NCI-H2107 treated with DMSO at 0.1 percent for 48 hours (cell line): ENCODE measurements around the gene RPRD1B.

Experiments
- DNase-seq: peaks from one replicate; lab custom pipeline; 2025; ENCODE audit not compliant: unreplicated experiment; lab: John Stamatoyannopoulos, UW

The RPRD1B gene

DNA sequence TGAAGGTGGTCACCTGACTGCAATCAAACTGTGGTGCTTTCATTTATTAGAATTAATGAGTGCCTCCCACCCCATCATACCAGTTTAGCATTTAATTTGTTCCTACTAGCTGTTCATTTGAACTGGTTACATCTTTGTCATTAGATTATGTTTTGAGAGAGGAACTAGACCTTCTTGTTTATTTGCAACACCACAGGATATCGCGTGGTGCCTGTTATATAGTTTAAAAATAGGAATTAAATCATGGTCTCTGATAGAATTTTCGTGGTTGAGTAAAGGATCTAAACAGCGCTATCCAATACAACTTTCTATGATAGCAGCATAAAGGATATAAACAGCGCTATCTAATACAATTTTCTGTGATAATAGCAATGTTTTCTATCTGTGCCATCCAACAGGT lies 2.8 kb downstream of the RPRD1B start:
- DNase-seq, result no peak

DNA sequence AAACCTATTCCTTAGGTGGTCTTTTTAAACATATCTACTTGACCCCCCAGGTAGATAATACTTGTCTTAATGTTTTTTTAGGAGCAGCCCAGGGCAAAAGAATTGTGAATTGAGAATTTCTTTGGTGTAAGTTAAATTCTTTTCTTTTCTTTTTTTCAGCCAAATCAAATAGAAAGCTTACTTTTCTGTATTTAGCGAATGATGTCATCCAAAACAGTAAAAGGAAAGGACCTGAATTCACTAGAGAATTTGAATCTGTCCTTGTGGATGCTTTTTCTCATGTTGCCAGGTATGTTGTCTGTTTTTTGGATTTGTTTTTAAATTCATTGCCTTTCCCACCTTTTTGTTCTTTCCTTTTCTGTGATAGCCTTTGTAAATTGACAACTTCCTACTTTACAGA lies 6.7 kb downstream of the RPRD1B start:
- no peak for DNase-seq

DNA sequence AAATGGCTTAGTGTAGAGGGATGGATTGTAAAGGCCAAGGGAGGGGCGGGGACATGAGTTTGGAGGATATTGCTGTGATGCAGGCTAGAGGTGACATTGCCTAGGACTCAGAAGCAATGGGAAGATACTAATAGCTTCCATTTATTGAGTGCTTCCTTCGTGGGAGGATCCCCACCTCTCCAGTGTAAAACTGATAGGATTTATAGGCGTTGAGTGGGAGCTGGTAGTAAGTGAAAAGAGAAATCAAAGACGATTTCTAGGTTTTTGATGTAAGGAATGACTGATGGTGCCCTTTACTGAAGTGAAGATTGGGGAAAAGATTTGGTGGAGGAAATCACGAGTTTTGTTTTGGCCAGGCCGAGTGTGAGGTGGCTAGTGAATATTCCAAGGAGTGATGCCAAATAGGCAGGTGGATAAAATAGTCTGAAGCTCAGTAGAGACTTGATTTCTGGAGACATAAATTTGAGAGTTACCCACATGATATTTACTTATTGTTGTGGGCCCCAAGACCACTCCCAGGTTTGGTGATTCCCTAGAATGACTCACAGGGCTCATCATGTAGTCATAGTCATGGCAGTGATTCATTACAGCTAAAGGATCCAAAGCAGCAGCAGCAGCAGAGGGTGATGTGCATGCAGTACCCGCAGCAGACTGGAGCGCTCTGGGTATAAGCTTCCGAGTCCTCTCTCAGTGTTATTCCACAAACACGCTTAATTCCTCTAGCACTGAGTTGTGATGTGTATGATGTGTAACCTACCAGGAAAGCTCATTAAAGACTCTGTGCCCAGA lies 10.2 kb downstream of the RPRD1B start:
- DNase-seq, result no peak

DNA sequence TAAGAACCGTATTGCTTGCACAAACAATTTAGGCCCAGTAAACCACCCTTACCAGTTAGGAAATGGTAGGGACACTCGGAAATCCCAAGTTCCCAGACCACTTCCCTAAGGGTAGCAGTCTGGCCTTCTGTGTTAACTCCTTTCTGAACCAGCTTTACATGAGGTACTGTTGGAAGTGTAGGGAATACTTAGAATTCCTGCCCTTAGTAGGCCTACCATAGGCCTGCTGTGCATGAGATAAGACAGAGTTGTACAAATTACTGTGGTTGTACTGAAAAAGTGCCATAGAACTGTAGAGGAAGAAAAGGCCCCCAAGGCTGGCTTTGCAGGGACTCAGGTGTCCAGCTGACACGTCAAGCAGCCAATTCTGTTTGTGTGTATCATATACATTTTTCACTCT lies 11.1 kb downstream of the RPRD1B start:
- DNase-seq, result no peak

DNA sequence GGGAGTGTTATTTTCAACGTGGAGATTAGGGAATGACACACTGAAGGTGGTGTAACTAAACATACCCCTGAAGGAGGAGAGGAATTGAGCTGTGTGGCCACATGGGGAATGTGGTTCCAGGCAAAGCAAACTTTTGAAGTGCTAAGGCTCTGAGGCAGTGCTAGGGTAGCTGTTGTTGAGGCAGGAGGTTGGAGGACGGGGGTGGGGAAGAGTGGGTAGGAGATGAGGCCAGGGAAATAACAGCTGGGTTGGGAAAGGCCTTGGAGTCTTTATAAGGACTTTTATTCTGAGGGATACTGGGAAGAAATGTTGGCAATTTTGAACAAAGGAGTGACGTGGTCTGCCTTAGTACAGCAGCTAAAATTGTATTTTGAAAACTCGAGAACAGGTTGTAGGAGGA lies 13.0 kb downstream of the RPRD1B start:
- DNase-seq, result no peak

DNA sequence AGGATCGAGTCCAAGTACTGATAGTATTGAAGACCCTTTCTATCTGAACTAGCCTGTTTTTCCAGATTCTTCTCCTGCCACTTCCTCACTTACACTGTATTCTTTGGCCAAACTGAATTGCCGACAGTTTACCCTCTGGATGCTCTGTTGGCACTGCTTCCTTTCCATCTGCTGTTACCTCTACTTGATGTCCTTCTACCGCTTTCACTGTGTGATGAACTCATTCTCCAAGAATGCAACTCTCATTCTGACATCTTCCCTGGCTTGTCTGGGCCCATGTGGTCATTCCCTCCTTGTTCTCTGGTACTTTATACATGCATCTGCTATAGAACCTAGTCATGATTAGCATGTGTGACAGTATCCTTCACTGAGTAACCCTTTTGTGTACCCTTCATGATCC lies 16.3 kb downstream of the RPRD1B start:
- DNase-seq, result no peak

DNA sequence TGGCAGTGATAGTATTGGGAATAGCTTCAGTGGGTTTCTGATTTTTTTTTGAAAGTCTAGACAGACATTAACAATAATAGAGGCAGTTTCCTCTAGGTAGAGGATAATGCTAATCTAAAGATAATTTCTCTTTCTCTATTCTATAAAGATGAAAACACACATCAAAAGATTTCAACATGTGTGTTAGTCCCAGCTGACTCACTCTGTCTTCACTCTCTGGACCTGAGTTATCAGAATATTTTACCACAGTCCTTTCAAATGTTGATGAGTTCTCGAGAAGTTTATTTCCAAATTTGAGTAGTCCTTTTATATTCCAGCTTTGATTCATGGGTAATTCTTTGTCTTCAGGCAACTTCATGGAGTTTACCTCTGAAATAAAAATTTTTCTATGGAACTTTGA lies 17.1 kb downstream of the RPRD1B start:
- DNase-seq, result no peak

DNA sequence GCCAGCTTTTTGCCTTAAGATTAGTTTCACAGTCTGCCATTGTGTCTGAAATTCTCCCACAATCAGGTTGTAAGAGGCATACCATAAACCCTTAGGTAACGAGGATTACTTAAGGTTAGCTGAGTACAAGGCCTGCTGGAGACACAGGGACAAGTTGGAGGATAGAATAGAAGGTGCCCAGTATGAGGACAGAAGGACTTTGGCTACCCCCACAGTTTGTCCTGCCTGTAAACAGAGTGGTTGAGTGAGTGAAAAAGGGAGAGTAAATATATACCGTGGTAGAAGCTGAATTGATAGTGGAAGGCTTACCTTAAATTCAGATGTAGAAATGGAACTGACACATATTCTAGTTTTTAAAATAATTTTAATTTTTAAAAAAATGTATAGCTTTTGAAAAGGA lies 19.3 kb downstream of the RPRD1B start:
- DNase-seq, result no peak

DNA sequence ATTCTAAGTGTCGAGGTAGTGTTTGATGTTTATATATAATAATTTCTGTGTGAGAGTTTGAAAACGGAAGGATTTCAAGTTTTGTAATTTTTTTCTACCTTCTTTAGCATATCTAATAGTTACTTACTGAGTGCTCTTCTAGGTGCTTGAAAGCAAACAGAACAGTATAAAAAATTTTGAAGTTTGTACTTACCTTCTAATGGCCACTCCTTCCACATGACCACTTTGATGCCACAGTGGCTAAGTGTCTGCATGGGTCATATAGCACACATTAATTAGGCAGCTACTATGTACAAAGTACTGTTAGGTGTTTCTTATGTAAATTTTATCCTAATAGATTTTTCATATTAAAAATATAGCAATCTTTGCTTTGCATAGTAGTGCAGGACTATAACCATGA lies 21.1 kb downstream of the RPRD1B start:
- no peak for DNase-seq

DNA sequence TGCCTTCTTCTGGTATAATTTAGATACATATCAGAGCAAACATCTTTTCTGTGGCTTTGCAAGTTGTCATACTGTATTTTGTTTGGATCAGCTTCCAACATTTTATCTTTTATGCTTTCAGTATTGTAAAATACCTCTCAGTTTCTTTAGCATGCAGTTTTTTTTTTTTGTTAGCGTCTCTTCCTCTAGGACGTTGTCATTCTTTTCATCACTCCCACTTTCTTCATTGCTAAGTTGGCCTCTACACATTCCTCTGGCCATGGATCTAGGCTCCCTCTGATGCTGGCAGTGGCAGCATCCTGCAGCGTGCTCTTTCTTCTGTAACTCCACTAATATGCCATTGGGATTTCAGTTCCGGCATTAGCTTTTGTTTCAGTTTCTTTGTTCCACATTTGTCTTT lies 21.7 kb downstream of the RPRD1B start:
- DNase-seq, result no peak

DNA sequence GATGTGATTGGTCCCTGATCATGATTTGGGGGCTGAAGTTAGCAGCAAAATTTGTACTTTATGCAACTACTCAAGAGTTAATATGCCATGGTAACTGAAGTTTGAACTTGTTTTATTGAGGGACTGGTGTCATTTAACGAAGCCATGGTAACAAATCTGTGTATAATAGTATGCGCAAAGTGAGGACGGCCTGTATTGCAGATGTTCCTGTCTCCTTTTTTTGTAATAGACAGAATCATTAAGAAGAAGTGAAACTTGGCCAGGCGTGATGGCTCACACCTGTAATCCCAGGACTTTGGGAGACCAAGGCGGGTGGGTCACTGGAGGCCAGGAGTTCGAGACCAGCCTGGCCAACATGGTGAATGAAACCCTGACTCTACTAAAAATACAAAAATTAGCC lies 22.3 kb downstream of the RPRD1B start:
- DNase-seq, result no peak

DNA sequence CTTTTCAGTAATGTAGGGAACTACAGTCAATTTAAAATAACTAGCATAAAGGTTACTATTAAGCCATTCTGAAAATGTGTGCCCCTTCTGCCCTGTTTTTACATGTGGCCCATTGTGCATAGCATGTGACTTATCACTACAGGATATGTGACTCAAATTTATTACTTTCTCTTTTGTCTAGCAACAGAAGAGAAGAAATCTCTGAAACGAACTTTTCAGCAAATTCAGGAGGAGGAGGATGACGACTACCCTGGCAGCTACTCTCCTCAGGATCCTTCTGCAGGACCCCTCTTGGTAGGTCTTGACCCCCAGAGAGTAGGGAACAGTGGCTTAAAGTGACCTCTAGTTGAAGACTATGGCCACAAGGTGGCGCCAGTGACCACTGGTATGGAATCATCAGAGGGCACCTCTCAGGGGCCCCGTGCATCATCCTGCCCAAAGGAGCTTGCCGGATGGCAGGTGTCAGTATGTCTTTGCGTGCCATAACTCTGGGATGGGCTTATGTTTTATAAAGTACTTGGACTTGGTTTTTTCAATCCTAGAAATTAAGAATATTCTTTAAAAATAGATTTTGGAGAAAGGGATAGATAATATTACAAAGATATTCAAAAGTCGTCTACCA lies 23.9 kb downstream of the RPRD1B start:
- DNase-seq, result no peak

DNA sequence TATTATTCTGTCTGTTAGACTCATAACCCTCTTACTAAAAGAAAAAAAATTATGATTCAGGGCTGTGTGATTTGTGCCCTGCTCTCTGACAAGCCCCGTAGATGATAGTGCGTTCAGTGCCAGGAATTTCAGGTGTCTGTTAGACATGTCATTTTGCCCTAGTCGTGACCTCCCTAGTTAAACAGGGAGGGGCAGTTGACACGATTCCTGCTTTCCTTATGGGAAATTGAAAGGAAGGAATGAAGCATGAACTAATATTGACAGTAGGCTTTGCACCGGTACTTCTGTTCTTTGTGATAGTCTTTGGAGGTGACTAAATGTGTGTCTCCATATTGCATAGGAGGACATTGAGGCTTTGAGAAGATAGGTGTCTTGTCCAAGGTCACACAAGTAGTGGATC lies 26.3 kb downstream of the RPRD1B start:
- no peak for DNase-seq

DNA sequence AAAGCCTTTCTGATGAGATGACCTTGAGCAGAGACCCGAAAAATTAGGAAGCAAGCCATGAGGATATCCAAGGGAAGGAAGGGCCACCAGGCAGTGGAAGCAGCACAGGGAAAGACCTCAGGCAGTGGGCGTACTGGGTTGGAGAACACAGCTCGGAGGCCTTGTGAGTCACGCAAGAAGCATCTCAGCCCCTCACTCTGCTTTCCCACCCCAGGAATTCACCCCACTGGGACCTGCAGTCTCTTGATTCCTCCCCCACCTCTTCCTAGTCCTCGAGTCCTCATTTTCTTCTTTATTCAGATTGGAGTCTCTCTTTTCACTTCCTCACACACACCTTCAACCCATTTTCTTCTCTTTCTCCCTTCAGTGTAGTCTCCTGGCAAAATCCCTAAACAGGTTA lies 27.0 kb downstream of the RPRD1B start:
- no peak for DNase-seq

DNA sequence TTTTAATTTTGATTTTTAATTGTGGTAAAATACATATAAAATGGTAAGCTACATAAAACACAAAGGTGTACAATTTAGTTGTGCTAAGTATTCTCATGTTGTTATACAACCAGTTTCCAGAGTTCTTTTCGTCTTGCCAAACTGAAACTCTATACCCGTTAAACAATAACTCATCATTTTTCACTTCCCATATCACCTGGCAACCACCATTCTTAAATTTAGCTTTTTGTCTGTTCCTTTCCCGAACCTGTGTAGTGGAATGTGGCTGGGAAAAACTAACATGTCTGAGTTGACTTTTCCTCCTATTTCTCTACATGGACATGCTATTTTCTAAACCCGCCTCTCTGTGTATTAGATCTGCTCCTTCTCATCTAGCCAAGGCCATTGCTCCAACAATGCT lies 27.6 kb downstream of the RPRD1B start:
- DNase-seq, result no peak

DNA sequence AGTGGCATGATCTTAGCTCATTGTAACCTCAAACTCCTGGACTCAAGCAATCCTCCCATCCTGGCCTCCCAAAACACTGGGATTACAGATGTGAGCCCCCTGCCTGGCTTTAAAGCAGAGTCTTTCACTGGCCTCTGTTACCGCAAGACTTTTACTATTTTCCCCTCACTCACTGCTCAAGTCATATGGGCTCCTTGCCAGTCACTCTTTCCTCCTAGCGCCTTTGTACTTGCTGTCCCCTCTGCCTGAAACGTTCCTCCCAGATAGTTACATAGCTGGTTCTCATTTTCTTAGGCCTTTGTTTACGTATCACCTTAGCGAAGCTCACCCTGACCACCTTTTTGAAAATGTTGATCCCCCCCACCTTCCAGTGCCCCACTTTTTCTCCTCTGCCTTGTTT lies 29.3 kb downstream of the RPRD1B start:
- no peak for DNase-seq

DNA sequence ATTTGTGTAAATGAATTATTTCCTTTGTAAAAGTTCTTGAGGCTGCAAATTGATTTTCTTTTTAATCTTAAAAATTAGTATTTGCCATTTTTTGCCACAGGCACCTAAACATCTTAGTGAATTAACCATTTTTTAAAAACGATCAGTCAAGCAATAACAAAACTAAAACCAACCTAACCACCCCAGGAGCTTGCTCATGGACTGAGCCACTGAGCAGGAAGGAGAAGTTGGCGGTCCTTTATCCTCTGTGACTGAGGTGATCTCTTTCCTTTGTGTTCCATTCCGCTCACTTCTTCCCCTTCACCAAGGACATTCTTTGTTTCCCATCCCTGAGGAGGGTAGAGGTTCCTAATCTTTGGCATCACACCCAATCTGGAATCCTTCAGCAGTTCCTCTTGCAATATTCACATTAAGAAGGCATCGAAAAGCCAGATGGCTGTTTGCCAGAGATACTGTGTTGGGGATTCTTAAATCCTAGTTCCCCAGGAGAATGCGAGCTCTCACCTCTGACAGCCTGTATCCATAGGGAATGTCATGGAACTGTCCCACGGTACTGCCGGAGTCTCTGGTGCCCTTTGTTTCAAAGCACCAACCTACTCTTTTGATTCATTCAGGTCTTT lies 30.5 kb downstream of the RPRD1B start:
- no peak for DNase-seq

DNA sequence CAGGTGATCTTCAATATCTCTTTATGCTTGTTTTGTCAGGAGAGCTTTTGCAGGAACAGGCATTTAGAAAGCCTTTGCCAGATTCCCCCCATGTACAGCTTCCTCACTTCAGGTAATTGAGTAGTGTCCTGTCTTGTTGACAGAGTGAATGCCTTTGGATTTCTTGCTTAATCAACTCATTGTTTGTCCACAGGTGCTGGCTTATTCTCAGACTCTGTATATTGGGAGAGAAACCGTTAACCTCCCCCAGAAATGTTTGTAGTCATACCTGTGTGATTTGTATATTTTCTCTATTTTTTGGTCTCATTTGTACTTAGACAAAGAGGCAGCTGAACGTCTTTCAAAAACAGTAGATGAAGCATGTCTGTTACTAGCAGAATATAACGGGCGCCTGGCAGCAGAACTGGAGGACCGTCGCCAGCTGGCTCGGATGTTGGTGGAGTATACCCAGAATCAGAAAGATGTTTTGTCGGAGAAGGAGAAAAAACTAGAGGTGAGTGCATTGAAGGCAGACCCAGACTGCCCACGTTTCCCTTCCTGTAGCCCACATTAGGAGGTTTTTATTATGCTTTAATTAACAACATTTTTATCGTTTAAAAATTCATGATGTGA lies 32.3 kb downstream of the RPRD1B start:
- no peak for DNase-seq

DNA sequence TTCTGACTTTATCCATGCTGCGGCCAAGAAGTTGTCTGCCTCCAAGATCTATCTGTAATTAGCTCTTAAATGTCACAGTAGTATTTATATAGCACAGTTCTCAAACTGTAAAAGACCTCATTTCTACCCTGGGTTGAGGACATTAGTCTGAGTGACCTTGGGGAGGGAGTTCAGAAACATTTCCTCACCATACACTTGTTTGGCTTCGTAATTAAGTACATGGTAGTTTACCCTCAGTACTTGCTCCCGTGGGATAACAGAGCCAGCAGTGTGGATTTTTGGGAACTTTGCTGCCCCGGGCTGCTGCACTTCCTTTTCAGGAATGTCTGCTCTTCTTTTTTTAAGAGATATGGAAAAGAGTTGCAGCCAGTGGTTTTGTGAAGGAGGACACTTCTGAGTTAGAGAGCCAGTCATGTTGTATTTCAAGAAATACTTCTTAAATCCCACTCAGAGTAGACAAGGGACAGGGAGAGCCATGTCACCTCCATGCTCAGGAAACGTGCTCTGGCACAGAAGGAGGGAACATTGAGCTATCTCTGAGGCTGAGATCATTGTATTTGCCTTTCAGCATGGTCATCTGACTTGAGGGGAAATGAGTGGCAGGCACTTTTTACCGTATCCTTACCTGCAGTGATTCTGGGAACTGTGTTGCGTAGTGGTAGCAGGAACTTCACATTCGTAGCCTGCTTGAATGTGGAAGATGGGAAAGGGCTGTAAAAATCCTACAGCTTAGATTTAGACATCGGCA lies 33.6 kb downstream of the RPRD1B start:
- DNase-seq, result no peak

DNA sequence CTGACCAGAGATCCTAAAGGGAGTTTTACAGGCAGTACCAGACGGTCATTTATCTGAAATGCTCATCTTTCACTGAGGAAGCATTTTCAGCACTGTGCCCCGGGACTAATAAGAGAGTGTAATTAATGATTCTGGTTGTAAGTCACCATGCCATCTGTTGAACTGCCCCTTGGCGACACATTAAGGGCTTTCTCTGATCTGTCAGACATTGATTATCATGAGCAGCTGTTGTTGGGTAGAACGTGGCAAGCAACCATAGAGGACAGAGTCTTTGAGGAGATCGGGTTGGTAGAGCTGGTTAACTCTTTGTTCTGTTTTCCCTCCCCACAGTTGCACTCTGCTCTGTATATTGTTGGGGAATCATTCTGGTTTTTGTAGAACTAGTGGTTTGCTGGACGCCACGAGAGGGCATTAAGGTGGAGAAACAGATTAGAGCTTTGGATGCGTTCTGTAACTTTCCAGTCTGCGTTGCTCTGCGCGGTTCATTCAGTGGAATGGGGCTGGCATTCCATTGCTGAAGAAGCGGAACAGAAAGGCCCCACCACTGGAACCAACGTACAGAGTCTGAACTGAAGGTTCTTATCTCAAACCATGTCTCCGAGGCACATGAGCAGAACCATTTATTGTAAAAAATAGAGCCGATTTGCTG lies 34.3 kb downstream of the RPRD1B start:
- DNase-seq, result no peak

DNA sequence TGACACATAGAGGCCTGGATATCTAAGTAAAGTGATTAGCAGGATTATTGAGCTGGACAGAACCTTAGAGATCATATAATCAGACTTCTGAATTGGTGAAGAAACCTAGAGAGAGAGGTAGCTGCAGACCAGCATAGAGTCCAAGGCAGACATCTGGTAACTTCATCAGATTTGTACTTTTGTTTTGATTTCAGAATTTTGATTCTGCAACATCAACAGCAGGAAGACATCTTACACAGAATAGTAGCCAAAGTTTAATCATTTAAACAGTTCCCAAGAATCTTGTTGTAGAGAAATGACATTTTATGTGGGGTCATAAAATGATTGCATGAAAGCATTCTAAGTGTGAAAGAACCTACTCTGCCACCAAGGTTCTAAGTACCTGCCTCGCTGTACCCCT lies 39.4 kb downstream of the RPRD1B start:
- DNase-seq, result no peak
